HG03108 (cell line): ENCODE results near the gene GNAZ.

ENCODE experiments used
- ATAC-seq: cut with Tn5 transposase; IDR thresholded peaks from one replicate; pipeline ENCODE4 v1.9.1; 2021; ENCODE audit warnings: moderate library complexity; ENCODE audit not compliant: unreplicated experiment

The GNAZ gene

GRCh38 chr22:23075525-23076216, 5.4 kb downstream of the GNAZ start:
- no peak for ATAC-seq

- ATAC-seq: no peak
Observed at GRCh38 chr22:23076896-23077572, 6.7 kb downstream of the GNAZ start.

GRCh38 chr22:23077627-23078461, 7.5 kb downstream of the GNAZ start:
- no peak for ATAC-seq

GRCh38 chr22:23078462-23078787, 8.1 kb downstream of the GNAZ start:
- ATAC-seq: no peak

GRCh38 chr22:23079240-23079768, 9.0 kb downstream of the GNAZ start:
- ATAC-seq: no peak

- no peak for ATAC-seq
Observed at GRCh38 chr22:23079814-23080521, 9.6 kb downstream of the GNAZ start.

- ATAC-seq: no peak
Observed at GRCh38 chr22:23080613-23081290, 10.4 kb downstream of the GNAZ start.

- ATAC-seq: no peak
Observed at GRCh38 chr22:23082534-23083314, 12.4 kb downstream of the GNAZ start.

- no peak for ATAC-seq
Observed at GRCh38 chr22:23083315-23084021, 13.1 kb downstream of the GNAZ start.

- ATAC-seq: no peak
Observed at GRCh38 chr22:23084453-23085350, 14.4 kb downstream of the GNAZ start.

GRCh38 chr22:23085351-23085671, 15.0 kb downstream of the GNAZ start:
- no peak for ATAC-seq

- ATAC-seq: no peak
Observed at GRCh38 chr22:23085785-23086184, 15.5 kb downstream of the GNAZ start.

- no peak for ATAC-seq
Observed at GRCh38 chr22:23086263-23086662, 15.9 kb downstream of the GNAZ start.

GRCh38 chr22:23086787-23087186, 16.5 kb downstream of the GNAZ start:
- no peak for ATAC-seq

- no peak for ATAC-seq
Observed at GRCh38 chr22:23088199-23088604, 17.9 kb downstream of the GNAZ start.

GRCh38 chr22:23089010-23089409, 18.7 kb downstream of the GNAZ start:
- no peak for ATAC-seq

- no peak for ATAC-seq
Observed at GRCh38 chr22:23089633-23090456, 19.5 kb downstream of the GNAZ start.
